ENCODE measurements around the gene ARID1B.

DNA sequence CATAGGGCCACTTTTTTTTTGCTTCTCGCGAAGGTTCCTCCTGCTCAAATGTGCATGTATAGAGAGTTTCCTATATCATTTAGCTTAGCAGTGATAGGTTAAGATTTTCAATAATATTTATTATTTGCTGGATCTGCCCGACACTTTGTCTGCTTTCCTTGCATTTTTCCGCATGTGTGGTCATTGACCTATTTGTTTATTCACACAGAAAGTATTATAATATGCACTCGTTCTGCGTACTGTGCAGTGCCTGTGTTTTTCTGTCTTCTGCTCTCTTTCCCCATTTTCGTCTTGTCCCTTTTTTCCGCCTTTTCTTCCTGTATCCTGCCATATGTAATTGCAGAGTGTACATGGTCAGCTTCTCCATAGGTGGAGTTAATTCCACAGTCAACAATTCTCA is 290.3 kb downstream of the ARID1B start:
- TF ChIP-seq GATA2 (IDR thresholded peaks at IDR 0.05; ENCODE audit: low read depth, low read length) (no peak), GATA3 (IDR thresholded peaks at IDR 0.05; ENCODE audit: low read depth, low read length) (no peak)
